Stomach (tissue), 4 donors: Measurements from ENCODE around the gene STBD1.

Experiments used
- CTCF ChIP-seq, 7 experiments: fragments of 450-650 bp in 4 of 7; fragments of 200-600 bp in 3 of 7; sonication (generic) in 3 of 7; IDR thresholded peaks; one replicate each; pipeline ENCODE4 v1.5.1; 2016 to 2019; ENCODE audit warnings: antibody characterized with exemption in 7 of 7, control low read depth in 2 of 7, mild to moderate bottlenecking in 1 of 7
- EP300 ChIP-seq: sonication (generic); formaldehyde crosslinking; IDR thresholded peaks from one replicate; pipeline ENCODE4 v1.6.1; 2017; ENCODE audit warnings: antibody characterized with exemption
- POLR2A ChIP-seq, 4 donors: fragments of 450-650 bp; IDR thresholded peaks; one replicate each; pipeline ENCODE4 v1.6.1; 2016; ENCODE audit warnings: antibody characterized with exemption in 4 of 4, control low read depth in 2 of 4, mild to moderate bottlenecking in 1 of 4, moderate library complexity in 1 of 4

GRCh38 chr4:76309939-76310550 is 3.5 kb downstream of the STBD1 start:
- TF ChIP-seq POLR2A (IDR thresholded peaks at IDR 0.05): no peak
- no peak for TF ChIP-seq EP300
- TF ChIP-seq CTCF (IDR thresholded peaks at IDR 0.05): no peak
